LHCN-M2 (cell line): ENCODE results near the gene STK10. TPM values are rescaled to one million over a fixed set of nuclear protein-coding genes. Genes with fewer than 3 reads are reported as not detected.

Source experiments
- DNase-seq: peaks from one replicate; pipeline ENCODE4 v3.0.0-alpha.2; 2012; ENCODE audit warnings: low read depth
- total RNA-seq: library from RNA; depleted of rRNA; stranded (reverse); fragments of >200 nt; gene quantifications from 2 replicates; pipeline ENCODE4 v1.2.3, GENCODE V29; 2014

STK10 gene
- total RNA-seq, 1 experiment from 2014 or later, result 15.9 TPM

DNA sequence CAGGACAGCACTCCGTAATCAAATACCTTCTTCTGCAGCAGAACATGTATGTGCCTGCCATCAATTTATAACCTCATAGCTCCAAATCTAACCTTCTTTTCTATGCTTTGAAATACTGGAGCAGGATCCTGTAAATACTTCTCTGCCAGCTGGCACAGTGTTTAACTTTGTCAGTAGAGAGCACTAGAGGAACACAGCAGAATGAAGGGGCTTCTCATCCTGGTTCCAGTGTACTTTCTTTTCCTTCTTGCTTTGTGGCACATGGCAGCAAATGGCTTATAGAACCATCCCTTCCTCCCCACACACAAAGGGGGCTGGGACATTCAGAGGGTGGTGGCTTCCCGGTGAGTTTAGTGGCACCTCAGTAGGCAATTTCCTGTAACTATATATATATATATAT lies 177.7 kb downstream of the STK10 start:
- DNase-seq, result no peak

DNA sequence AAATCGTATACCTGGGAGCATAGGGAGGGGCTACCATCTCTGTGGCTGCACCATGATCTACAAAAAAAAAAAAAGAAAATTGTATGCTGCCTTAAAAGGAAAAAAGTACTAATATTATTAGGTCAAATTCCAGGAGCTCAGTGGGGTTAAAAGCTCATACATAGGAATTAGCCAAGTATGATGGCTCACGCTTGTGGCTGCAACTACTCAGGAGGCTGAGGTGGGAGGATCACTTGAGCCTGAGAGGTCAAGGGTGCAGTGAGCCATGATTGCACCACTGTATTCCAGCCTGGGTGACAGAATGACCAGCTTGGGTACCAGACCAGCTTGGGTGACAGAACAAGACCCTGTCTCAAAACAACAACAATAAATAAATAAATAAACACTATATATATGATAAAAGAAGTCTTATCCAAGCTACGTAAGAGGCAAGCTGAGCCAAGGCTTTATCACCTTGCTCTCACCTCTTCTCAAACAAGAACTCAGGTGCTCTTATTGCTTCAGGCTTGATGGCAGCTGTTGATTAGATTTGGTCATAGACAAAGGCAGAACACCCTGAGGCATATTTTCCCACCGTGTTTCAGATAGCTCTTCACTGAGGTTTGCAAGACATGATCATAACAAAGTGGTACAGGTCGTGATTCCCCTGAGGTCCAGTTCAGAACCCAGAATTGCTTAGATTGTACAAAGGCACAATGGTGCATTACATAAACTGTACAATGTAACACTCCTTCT lies 178.3 kb downstream of the STK10 start:
- no peak for DNase-seq

DNA sequence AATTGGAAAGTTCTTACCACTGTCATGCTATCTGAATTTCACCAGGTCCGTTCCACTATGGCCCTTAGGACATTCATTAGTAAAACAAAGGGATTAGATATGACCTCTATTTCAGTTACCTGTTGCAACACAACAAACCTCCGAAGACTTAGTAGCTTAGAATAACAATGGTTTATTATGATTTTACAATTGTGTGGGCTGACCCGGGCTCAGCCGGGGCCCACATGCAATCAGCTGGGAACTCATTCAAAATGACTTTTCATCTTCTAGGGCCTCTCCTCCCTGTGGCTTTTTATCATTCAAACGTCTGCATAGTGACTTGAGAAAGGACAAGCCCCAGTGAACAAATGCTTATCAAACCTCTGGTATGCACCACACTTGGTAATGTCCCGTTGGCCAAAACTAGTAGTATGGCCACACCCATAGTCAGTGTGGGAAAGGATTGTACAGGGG lies 179.3 kb downstream of the STK10 start:
- DNase-seq, result no peak

DNA sequence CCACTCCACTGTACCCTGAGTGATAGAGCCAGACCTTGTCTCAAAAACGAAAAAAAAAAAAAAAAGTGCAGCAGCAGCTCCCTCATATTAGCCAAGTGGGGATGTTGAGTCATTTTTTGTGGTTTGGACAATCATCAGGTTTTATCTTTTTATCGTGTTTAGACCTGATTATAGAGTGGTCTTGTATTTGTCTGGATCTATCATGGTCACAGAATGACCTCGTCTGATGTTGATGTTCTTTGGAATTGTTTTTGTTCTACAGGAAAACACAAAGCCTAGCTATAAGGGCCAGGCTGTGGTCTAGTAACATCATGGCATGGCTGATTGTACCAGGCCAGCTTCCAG lies 179.9 kb downstream of the STK10 start:
- DNase-seq, result peak; percentile 48

DNA sequence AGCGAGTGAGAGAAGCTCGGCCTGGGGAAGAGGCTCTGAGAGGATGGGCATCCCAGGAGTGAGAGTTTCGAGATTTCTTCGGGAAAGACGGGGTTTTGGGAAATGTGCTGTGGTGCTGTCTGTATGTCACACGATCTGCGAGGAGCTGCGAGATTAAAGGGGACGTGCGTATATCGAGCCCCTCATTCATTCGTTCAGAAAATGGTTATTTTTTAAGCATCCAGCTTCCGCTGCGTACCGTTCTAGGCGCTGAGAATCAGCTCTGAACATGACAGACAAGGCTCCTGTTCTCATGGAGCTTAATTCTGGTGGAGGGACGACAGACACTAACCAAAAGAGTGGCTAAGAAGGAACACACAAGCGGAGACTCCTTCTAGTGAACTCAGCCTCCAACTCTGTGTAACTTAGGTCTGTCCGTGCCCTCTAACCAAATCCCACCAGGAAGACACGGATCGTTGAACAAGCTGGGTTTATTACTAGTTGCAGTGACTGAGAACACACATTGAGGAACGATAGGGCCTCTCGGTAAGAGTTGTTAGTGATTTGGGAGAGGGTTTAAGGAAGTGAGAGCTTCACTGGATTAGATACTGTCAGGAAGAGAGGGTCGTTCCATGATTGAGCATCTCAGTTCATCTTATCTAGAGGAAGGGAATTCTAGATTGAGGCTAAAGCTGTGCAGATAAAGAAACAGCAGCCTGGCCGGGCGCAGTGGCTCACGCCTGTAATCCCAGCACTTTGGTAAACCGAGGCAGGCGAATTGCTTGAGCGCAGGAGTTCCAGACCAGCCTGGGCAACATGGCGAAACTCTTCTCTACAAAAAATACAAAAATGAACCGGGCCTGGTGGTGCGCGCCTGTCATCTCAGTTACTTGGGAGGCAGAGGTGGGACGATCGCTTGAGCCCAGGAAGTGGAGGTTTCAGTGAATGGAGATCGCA lies 180.6 kb downstream of the STK10 start:
- DNase-seq, result no peak

DNA sequence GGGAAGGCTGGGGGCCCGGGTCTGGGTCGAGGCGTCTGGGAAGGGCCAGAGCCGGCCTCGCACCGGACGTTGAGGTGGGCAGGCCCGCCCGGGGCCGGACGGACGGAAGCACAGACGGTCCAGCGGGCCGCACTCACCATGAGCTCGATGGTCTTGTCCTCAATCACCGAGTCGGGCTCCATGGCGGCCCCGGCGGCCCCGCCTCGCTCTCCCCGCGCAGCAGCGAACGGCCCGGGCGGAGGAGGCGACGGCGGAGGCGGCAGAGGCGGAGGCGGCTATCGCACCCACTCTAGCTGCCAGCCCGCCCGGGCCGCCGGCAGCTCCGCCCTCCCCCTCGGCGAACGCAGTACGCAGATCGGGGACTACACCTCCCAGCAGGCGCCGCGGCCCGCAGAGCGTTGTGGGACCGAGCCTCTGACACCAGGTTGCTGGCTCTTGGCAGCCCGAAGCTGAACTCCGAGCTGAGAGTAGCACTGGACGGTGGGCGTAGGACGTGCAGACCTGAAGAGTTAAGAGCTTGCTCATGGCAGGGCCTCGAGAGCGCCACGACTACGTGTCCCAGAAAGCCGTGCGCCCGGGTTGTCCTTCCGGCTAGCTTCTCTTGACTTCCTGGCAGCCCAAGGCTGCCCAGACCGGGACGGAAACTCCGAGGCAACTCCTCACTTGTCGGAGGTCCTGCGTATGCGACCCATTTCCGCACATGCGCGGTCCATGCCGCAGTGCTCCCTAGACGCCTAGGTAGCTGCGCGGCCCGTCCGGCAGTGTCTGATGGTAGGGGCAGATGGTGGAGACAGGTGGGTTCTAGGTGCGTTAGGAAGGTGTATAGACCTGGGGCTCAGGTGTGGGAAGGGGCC lies 181.5 kb downstream of the STK10 start, which contains the start of gene FBXW11:
Gene FBXW11, minus strand, starts transcription at position 318 of the 854 bp plus-strand sequence. Its CDS starts 136 bp downstream, at position 182.
- DNase-seq, result peak; percentile 95

DNA sequence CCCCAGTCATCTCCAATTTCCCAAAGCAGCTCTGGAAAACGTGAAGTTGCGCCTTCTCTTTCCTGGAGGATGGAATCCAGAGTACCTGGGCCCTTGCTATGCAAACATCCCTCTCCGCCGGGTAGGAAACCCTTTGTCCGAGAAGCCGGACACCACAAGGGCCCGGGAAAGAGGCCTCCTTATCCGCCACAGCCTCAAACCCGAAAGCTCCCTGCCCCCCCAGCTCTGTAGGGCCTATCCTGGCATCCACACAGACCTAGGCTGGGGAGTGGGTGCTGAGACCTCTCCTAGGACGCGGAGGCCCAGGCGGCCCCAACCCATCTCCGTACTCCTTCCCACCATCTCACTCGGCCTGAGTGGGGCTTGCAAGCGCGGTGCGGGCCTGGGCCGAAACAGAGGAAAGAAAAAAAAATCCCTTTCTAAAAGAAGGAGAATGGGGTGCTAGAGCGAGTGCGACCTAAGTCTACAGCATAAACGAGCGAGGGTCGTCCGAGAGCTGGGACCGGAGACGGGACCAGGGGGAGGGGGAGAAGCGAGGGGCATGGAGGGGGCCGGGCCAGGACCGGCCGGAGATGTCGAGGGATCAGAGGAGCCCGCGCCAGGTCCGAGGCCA lies 182.2 kb downstream of the STK10 start:
- DNase-seq, result no peak

DNA sequence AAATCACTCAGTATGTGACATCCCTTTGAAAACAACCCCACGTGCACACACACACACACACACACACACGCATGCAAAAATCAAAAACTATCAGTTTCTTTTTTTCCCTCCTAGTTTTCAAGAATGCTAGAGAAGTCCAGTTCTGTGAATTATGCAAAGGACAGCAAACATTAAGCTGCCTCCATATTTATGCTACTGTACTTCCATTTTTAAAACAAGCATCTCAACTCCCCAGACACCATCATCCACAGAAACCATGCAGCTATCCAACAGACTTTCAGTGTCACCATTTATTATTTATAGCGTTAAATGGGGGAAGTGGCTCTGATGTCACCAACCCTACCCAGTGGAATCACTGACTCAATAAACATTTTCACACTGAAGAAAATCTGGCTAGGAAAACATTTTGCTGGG lies 183.2 kb downstream of the STK10 start:
- DNase-seq, result no peak

DNA sequence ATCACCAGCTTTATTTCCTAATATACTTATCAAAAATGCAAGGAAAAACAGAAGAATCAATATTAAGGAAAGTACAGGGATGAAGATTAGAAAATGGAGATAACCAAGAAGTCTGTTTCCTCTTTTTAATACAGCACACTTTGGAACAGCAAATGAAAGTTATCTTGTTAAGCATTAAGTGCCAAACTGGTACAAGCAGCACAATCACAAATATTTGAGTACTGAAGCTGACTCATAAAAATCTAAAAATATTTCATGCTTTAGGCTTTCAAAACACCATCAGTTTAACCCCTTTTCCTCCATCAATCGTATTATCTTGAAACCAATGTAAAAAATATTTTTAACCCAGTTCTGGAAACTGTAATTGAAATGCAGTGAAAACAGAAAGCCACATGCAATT lies 184.3 kb downstream of the STK10 start:
- DNase-seq, result no peak

DNA sequence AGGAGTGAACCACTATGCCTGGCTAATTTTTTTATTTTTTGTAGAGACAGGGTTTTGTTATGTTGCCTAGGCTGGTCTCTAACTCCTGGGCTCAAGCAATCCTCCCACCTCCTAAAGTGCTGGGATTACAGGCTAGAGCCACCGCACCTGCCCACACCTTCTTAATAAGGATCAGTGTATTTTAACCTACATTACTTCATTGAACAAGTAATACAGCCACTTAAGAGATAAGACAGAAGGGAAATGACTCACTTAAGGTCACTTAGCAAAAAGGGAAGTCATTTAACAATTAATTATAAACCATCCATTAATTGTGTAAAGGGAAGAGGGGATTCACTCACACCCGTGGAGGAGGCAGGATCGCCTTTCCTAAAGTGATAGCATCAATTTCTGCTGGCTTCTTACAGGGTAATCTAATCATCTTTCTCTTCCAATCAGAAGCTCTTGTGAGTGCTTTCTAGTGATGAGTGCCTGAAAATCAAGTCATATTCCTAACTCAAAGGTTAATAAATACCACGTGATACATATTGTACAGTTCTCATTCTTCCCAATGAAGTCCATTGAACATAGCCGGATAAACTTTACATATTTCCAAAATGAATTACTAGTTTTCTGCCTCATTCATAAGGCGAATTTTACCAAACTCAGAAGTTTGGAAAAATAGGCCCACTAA lies 185.0 kb downstream of the STK10 start:
- no peak for DNase-seq

DNA sequence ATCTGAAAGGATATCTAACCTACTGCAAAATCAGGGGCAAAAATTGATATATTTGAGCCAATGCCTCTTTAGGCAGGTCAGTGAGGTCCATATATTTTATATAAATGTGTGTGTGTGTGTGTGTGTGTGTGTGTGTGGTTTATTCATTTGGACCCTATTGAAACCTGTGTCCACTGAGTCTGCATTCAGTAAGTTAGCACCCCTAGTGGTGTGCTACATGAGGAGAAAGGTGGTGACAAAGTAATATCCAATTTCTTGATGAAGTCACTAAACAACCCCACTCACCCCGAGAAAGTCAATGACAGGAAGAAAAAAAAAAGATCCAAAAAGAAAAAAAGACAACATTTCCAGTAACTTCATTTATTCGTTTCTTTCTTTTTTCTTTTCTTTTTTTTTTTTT lies 185.7 kb downstream of the STK10 start:
- no peak for DNase-seq

DNA sequence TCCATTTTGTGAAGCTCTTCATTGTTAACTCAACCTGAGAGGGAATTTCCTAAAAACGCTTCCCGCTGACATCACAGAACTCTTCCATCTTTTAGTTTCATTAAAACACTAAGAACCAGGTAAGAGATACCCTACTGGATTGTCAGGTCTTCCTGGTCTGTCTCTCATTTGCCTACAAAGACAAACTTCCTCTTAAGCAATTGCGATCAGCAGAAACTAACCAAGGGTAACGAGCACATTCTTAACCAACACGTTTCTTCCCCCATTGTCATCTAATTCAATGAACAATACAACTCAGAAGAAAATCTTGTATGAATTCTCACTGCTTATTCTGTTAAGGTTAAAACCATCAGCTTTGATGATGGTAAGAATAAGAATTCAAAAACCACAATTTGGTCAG lies 188.1 kb downstream of the STK10 start:
- no peak for DNase-seq

DNA sequence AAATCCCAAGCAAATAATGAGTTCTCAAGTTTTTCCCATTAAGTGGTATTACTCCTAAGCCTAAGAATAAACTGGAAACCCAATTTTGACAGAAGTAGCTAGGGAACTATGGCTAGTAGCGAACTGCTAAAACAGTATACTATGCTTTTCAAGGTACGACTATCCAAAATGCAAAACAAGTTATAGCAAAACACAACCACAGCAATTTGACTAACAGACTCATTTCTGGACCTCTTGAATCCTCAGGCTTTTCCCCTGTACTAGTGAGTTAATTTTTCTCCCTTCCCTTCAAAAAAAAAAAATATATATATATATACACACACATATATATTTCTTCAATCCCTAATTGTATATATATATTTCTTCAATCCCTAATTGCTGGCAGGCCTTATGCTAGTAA lies 188.9 kb downstream of the STK10 start:
- DNase-seq, result no peak

DNA sequence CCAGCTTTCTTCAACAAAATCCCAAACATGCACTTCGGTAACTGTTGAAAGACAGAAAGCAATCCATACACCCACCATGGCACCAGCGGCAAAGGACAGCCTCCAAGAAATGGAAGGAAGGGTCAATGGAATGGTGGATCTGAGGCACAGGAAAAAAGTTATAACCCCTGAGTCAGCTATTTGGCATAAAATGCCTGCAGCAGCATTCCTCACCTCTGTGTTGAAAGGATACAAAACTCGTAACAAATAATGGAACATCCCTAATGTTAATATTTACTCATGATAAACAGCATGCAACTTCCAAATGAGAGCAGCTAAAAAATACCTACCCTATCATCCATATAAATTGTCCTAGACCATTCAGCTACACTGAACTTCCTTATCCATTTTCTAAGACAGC lies 191.0 kb downstream of the STK10 start:
- no peak for DNase-seq

DNA sequence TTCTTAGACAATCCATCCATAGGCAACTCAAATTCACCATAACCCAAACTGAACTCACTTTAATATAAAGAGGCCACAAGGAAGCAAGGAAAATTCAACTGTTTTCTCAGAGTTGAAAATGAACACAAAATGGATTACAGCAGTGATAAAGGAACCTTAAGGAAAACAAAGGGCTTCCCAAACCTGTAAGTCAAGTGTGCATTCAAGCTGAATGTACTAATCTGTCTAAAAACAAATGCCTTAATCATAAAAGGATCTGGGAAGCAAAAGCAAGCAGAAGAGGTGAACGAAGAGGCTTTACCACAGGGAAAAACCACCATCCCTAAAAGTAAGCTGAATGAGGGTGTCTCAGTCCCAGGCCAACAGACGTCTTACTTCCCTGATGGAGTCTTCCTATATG lies 195.2 kb downstream of the STK10 start:
- DNase-seq, result no peak

DNA sequence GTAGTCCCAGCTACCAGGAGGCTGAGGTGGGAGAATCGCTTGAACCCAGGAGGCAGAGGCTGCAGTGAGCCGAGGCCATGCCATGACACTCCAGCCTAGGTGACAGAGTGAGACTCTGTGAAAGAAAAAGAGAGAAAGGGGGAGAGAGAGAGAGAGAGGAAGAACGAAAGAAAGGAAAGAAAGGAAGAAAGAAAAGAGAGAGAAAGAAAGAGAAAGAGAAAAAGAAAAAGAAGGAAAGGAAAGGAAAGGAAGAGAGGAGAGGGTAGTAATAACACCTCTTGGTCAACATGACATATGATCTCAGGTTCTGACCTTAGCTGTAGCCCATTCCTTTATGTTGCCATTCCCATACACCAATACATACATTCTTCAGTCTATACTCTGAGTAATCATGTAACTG lies 195.7 kb downstream of the STK10 start:
- DNase-seq, result no peak
